Caco-2 (cell line): ENCODE measurements around the gene BEAN1. TPM values are rescaled to one million over a fixed set of nuclear protein-coding genes. Genes with fewer than 3 reads are reported as not detected.
A peak's percentile ranks its signal among the peaks of the same experiment; 100 is the strongest.

ENCODE experiments used
- BruUV-seq: library from RNA; stranded (reverse); fragments of 400-500 nt; replicated peaks from 2 replicates; lab custom pipeline; 2021; lab: Mats Ljungman, UMichigan
- CTCF ChIA-PET: fragments of 300-600 bp; sonication (Branson Sonifier 250); formaldehyde crosslinking; loops from one replicate; lab custom pipeline; 2022; ENCODE audit warnings: antibody characterized with exemption; lab: Charles Lee
- POLR2A ChIA-PET: fragments of 300-600 bp; sonication (Branson Sonifier 250); formaldehyde crosslinking; loops from one replicate; lab custom pipeline; 2022; ENCODE audit warnings: antibody characterized with exemption; lab: Charles Lee
- DNase-seq, 2 experiments: peaks; one replicate each; pipeline versions ENCODE4 v3.0.0 to v3.0.0-alpha.2; 2020 to 2022
- H3K27me3 ChIP-seq: replicated peaks from 2 replicates; pipeline ENCODE4 v1.6.0; 2011; ENCODE audit warnings: low read length; ENCODE audit not compliant: control insufficient read depth, insufficient read depth
- H3K36me3 ChIP-seq: 2 replicates; pipeline ENCODE4 v1.5.1; 2011; ENCODE audit warnings: low read length; ENCODE audit not compliant: control insufficient read depth, insufficient read depth
- H3K4me1 ChIP-seq: fragments of 250-450 bp; sonication (Bioruptor Pico); 2 replicates; pipeline ENCODE4 v1.5.1; 2020; ENCODE audit warnings: mild to moderate bottlenecking
- H3K4me3 ChIP-seq: 2 replicates; pipeline ENCODE4 v1.5.1; 2011; ENCODE audit warnings: low read depth, mild to moderate bottlenecking, control low read depth, low read length
- H3K9me3 ChIP-seq: fragments of 250-450 bp; sonication (Bioruptor Pico); 2 replicates; pipeline ENCODE4 v1.5.1; 2020; ENCODE audit warnings: mild to moderate bottlenecking, moderate library complexity
- H3K27ac Mint-ChIP-seq: one replicate; pipeline ENCODE4 v1.8.0; 2022; ENCODE audit warnings: mixed read lengths; ENCODE audit not compliant: unreplicated experiment
- H3K27me3 Mint-ChIP-seq: one replicate; pipeline ENCODE4 v1.8.0; 2022; ENCODE audit warnings: mixed read lengths; ENCODE audit not compliant: insufficient read depth, unreplicated experiment
- H3K36me3 Mint-ChIP-seq: one replicate; pipeline ENCODE4 v1.8.0; 2022; ENCODE audit warnings: mild to moderate bottlenecking, mixed read lengths; ENCODE audit not compliant: insufficient read depth, unreplicated experiment
- H3K4me1 Mint-ChIP-seq: one replicate; pipeline ENCODE4 v1.8.0; 2022; ENCODE audit warnings: low read depth, mixed read lengths; ENCODE audit not compliant: unreplicated experiment
- H3K4me3 Mint-ChIP-seq: one replicate; pipeline ENCODE4 v1.8.0; 2022; ENCODE audit warnings: mild to moderate bottlenecking, moderate library complexity, mixed read lengths; ENCODE audit not compliant: unreplicated experiment
- H3K9me3 Mint-ChIP-seq: one replicate; pipeline ENCODE4 v1.8.0; 2022; ENCODE audit warnings: mixed read lengths; ENCODE audit not compliant: unreplicated experiment
- intact Hi-C: fragments of 100-400 bp; cut with micrococcal nuclease; formaldehyde crosslinking; loops from one replicate; pipeline ENCODE4 v1.10.0; 2022; ENCODE audit not compliant: unreplicated experiment
- total RNA-seq: library from RNA; stranded (reverse); gene quantifications from 2 replicates; pipeline ENCODE4 v1.2.3, GENCODE V29; 2022
- TF ChIP-seq, protein P1 (sequence below), 2 experiments: fragments of 200-600 bp in 1 of 2; IDR thresholded peaks; 1 replicate in 1 of 2; 2 replicates in 1 of 2; pipeline versions ENCODE4 v1.5.1 to v1.8.0; 2011 to 2022; ENCODE audit warnings: antibody characterized with exemption in 1 of 2, control low read depth in 1 of 2, inconsistent platforms in 1 of 2, low read depth in 1 of 2, low read length in 1 of 2, mild to moderate bottlenecking in 1 of 2, moderate library complexity in 1 of 2; ENCODE audit not compliant: insufficient read depth in 1 of 2, severe bottlenecking in 1 of 2, unreplicated experiment in 1 of 2

The BEAN1 gene
- total RNA-seq, 1 experiment from 2014 or later: not detected

DNA sequence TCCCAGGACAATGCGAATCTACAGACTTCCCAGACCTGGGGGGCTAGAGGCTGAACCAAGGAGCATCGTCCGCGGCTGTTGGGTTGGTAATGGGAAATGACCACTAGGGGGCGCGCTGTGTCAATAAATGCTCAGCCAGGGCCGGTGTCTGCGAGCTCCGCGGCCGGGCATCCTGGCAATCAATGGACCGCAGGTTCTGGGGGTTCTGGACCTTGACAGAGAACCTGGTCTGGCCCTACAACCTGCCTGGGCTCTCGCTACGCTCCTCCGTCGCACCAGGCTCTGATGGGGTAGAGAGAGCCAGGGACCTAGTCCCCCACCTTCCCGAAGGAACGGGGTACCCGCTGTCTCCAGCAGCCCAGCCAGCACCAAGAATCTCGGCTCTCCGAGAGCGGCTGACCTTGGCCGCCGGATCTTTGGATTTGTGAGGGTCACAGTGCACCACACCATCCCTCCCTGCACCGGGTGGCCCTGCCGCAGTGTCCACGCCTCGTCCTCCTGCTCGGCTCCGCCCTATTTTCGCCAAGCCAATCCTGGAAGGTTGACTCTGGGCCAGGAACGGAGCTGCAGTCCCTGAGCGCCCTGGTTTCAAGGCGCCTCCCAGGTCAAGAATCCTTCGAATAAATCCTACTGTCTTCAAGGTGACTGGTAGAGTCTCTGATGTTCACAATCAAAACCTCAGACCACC lies 20.4 kb upstream of the BEAN1 start:
- Histone ChIP-seq H3K9me3 (peaks cover 4% of the 10 kb centered on the region; the same call in 1 of the 2 replicates), H3K36me3 (no peaks in the 10 kb centered on the region), H3K4me3 (peak overlapping the region; percentile 34), H3K27me3 (no peaks in the 10 kb centered on the region), H3K4me1 (peaks cover 15% of the 10 kb centered on the region; the same call in 1 of the 2 replicates)
- intact Hi-C loops: loop anchor here (1.0 to 5.0 kb wide), 5 partner anchors 36 to 466 kb away; no protein-coding TSS in a partner anchor
- ChIA-PET CTCF (interaction anchor here (0.5 to 2.3 kb wide), 22 partner anchors 13 to 468 kb away, joined by 3 to 14 read pairs (median 4); partner anchors contain the start of gene CMTM3), POLR2A (interaction anchor here (0.6 kb wide), 1 partner anchor 144 kb away, joined by 3 read pairs; no protein-coding TSS in a partner anchor)
- H3K27ac Mint-ChIP-seq: no peak overlapping the region
- H3K4me1 Mint-ChIP-seq: peaks cover 9% of the 10 kb centered on the region
- peaks cover 7% of the 10 kb centered on the region for H3K27me3 Mint-ChIP-seq
- TF ChIP-seq, protein P1, sequence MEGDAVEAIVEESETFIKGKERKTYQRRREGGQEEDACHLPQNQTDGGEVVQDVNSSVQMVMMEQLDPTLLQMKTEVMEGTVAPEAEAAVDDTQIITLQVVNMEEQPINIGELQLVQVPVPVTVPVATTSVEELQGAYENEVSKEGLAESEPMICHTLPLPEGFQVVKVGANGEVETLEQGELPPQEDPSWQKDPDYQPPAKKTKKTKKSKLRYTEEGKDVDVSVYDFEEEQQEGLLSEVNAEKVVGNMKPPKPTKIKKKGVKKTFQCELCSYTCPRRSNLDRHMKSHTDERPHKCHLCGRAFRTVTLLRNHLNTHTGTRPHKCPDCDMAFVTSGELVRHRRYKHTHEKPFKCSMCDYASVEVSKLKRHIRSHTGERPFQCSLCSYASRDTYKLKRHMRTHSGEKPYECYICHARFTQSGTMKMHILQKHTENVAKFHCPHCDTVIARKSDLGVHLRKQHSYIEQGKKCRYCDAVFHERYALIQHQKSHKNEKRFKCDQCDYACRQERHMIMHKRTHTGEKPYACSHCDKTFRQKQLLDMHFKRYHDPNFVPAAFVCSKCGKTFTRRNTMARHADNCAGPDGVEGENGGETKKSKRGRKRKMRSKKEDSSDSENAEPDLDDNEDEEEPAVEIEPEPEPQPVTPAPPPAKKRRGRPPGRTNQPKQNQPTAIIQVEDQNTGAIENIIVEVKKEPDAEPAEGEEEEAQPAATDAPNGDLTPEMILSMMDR (IDR thresholded peaks at IDR 0.05; ENCODE audit: insufficient read depth in 1 of 2, low read depth in 1 of 2, low read length in 1 of 2, severe bottlenecking in 1 of 2, unreplicated experiment in 1 of 2): peak; percentile 81 to 93
- no peaks in the 10 kb centered on the region for H3K36me3 Mint-ChIP-seq
- H3K9me3 Mint-ChIP-seq: no peaks in the 10 kb centered on the region
- DNase-seq: peak; percentile 74 to 88
- H3K4me3 Mint-ChIP-seq: peak overlapping the region; percentile 75
- BruUV-seq: no TSS peak

DNA sequence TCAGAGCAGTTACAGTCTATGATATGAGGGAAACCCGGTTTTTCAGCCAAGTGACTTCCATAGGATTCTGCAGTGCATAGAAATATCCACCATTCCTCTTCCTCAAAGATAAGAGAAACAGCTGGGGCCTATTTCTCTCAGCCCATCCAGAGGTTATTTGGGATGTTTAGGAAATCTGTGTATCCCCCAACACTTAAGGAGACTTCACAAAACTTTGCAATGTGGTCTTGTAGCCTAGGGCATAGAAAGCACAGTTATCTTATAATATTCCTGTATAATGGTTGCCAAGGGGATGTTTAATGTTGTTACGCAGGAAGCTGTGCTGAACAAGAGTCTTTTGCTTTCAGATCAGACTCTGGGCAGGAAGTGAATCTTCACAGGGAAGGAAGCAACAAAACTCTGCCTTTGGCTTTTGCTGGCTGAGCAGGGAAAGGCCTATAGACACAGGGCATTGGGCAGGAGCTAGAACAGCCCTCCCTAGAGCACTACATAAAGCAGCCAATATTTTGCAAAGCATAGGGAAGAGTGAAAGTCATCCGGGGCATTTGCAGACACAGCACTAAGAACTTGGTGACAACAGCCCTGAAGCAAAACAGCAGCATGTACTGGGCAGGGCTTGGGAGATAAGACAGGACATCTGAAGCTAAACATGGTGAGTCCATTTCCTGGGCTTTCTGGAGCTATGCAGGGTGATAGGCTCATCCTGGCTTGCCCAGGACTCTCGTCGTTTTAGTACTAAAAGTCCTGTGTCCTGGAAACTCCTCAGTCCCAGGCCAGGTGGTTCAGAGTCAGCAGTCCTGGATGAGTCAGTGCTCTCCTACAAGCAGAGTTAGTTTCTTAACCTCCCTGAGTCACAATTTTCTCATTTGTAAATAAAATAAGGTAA lies 18.7 kb upstream of the BEAN1 start:
- Histone ChIP-seq H3K9me3 (peaks cover 4% of the 10 kb centered on the region; the same call in 1 of the 2 replicates), H3K36me3 (no peaks in the 10 kb centered on the region), H3K4me1 (peaks cover 15% of the 10 kb centered on the region; the same call in 1 of the 2 replicates), H3K4me3 (no peak overlapping the region), H3K27me3 (no peaks in the 10 kb centered on the region)
- Mint-ChIP-seq H3K4me3 (no peak overlapping the region), H3K9me3 (no peaks in the 10 kb centered on the region), H3K36me3 (no peaks in the 10 kb centered on the region), H3K27ac (peak overlapping the region; percentile 39), H3K4me1 (peaks cover 9% of the 10 kb centered on the region), H3K27me3 (peaks cover 7% of the 10 kb centered on the region)
- no peak for DNase-seq
- POLR2A ChIA-PET: interaction anchor here (0.6 kb wide), 1 partner anchor 462 kb away, joined by 8 read pairs; no protein-coding TSS in a partner anchor
- BruUV-seq: no TSS peak
- TF ChIP-seq, protein P1 (IDR thresholded peaks at IDR 0.05; ENCODE audit: insufficient read depth in 1 of 2, low read depth in 1 of 2, low read length in 1 of 2, severe bottlenecking in 1 of 2, unreplicated experiment in 1 of 2): no peak
- CTCF ChIA-PET: interaction anchor here (0.7 to 2.0 kb wide), 2 partner anchors 35 to 460 kb away, joined by 3 to 9 read pairs; no protein-coding TSS in a partner anchor
- intact Hi-C loops: loop anchor here (5.0 kb wide), 4 partner anchors 34 to 464 kb away; no protein-coding TSS in a partner anchor

DNA sequence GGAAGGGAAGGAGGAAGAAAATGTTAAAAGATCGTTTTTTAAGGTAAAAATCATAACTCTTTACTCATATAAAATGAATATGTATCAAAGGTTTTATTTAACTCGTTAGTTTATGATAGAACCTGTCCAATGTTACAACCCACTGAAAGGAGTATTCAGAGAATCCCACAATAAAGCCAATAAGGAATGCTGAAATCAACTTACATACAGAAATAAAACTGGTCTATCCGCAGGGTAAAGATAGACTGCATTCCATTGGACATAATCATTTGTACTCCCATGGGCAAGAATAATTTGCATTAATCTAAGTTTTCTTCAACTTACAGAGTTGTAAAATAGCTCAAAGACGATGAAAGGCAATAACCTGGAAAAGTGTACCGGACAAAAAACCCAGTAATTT lies 17.9 kb upstream of the BEAN1 start:
- TF ChIP-seq, protein P1 (IDR thresholded peaks at IDR 0.05; ENCODE audit: insufficient read depth in 1 of 2, low read depth in 1 of 2, low read length in 1 of 2, severe bottlenecking in 1 of 2, unreplicated experiment in 1 of 2): no peak

More for the DNA sequence above, 17.9 kb upstream of the BEAN1 start:
- CTCF ChIA-PET: interaction anchor here (0.5 to 0.7 kb wide), 2 partner anchors 459 to 464 kb away, joined by 3 read pairs; no protein-coding TSS in a partner anchor
- no peak overlapping the region for H3K4me3 ChIP-seq
- peaks cover 8% of the 10 kb centered on the region; the same call in 1 of the 2 replicates for H3K9me3 ChIP-seq
- intact Hi-C loops: loop anchor here (5.0 kb wide), 4 partner anchors 33 to 463 kb away; no protein-coding TSS in a partner anchor
- H3K27ac Mint-ChIP-seq: no peak overlapping the region
- H3K27me3 ChIP-seq: no peaks in the 10 kb centered on the region
- peaks cover 7% of the 10 kb centered on the region for H3K27me3 Mint-ChIP-seq
- POLR2A ChIA-PET: no interaction called here
- H3K36me3 Mint-ChIP-seq: no peaks in the 10 kb centered on the region
- no peaks in the 10 kb centered on the region for H3K9me3 Mint-ChIP-seq
- peaks cover 15% of the 10 kb centered on the region; the same call in 1 of the 2 replicates for H3K4me1 ChIP-seq
- no peak for DNase-seq
- no TSS peak for BruUV-seq
- H3K36me3 ChIP-seq: no peaks in the 10 kb centered on the region
- no peak overlapping the region for H3K4me3 Mint-ChIP-seq
- peaks cover 9% of the 10 kb centered on the region for H3K4me1 Mint-ChIP-seq
